GM18508 (cell line): ENCODE data around the gene DYNLT3.

Experiments used
- ATAC-seq: cut with Tn5 transposase; IDR thresholded peaks from one replicate; pipeline ENCODE4 v1.9.1; 2021; ENCODE audit warnings: moderate number of reproducible peaks; ENCODE audit not compliant: insufficient read depth, unreplicated experiment

The DYNLT3 gene

DNA sequence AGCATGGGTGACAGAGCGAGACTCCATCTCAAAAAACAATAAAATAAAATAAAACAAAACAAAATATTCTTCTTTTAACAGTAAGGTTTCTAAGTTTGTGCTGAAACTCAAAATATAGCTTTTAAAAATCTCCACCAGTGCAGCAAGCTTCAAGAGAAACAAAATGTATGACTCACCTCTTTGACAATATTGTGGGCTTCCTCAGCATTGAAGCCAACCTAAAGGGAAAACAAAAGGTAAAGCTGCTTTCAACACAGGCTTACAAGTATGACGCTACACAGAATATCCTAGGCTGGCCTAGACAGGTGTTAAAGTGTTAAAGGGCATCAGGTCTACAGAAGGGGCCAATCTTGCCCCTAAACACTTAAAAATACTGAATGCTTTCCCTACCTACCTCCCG lies 1.2 kb downstream of the DYNLT3 start:
- no peak for ATAC-seq

DNA sequence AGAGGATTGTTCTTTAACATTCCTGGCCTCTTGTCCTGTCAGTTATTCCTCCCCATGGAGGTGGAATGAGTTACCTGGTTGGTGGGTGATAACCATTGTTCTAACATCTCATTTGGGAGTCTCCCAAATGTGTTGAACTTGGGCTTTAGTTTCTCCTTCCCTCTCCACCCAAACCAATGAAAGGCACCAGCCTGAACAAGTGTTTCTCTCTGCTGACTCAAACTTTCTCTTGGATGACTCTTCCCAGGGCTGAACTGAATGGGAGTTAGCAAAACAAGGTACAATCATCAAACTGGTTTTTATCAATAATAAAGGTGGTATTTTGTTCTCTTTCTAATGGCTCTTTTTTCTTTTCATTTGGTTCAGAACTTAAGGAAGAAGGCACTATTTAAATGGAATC lies 2.7 kb downstream of the DYNLT3 start:
- no peak for ATAC-seq

DNA sequence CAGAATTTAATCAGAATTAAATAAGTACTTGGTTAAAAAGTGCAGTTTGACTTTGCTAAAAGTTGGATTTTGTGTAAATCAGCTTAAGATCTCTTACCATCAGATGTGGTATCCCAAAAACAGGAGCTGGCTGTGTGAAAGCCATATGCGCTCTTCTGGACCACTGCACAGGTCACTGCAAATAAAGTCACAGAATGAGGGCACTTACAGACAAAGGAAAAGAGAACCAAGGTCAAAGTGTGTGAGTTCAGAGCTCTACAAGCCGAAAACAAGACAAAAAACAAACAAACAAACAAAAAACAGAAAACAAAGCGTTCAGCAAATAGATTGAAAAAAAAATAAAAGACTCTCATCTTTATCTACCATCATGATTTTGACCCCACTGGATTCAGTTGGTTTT lies 6.4 kb downstream of the DYNLT3 start:
- ATAC-seq, result no peak

DNA sequence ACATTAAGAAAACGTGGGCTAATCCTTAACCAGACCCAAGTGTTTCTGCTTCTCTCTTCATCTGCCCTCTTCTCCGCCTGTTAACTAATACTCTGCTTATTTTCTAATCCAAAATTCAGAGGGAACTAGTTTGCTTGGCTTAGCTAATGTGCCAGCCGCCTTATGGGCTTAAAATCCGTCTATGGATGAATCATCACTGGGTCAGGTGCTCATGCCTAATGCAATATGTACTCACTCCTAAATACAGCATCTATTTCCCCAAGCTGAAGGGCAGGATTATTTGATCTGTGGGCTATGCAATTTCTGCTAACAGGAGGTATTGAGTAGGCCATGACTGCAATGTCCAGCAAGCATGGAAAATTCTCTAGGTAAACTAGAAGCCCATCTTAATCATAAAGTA lies 12.4 kb downstream of the DYNLT3 start:
- no peak for ATAC-seq

DNA sequence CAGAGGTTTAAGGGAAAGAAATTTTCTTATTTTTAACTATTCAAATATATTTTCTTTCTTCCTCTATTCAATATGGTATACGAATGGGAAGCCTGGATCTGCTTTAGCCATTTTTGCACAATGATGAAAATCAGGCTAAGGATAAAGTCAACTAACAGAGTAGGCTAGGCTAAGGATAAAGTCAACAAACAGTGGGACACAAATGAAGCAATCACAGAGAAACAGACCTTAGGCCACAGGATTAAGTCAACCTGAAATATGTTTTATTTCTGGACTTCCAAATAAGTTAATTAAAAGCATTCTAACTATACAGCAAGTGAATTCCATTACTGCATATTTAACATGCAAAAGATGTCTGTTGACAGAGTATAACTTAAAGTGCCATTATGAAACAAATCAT lies 17.0 kb downstream of the DYNLT3 start:
- ATAC-seq, result no peak

DNA sequence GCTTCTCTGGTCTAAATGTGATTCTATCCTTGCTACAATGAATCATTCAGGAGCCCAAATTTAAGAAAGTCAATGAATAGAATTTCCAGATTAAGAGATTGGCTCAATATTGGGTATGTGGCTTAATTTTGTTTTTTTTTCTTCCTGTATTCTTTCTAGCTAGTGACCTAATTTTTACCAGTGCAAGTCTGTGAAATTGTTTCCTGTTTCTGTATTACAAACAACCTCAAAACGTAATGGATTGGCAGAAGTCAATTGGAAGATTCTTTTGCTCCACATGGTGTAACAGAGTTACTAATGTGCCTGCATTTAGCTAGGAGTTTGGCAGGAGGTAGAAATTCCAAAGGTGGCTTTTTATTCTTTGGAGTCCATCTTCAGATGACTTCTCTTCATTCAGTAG lies 17.6 kb downstream of the DYNLT3 start:
- ATAC-seq, result no peak

DNA sequence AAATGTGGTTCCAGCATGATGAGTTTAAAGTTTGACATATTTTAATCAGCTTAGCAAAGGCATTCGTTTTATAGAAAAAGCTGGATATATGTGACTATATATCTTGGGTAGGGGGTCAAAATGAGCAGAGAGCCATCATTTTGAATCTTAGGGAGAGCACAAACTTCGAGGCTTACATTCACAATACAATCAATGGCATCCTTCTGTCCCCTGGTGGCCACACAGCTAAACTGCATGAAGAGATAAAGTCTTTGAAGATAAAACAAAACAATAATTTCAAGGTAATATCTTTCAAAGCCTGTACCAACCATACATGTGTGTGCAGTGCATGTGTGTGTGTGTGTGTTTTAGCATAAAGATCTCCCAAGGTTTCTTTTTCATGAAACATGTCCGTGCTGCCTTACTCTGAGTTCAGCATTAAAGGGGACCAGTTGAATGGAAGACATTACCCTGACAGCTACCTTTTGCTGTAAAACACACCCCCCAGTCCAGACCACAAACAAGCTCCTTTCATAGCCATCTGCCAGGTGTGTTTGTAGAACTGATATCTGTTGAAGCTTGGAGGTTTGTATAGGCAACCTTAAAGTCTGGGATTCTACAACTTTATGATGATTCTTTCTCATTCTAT lies 22.0 kb downstream of the DYNLT3 start:
- ATAC-seq, result no peak

DNA sequence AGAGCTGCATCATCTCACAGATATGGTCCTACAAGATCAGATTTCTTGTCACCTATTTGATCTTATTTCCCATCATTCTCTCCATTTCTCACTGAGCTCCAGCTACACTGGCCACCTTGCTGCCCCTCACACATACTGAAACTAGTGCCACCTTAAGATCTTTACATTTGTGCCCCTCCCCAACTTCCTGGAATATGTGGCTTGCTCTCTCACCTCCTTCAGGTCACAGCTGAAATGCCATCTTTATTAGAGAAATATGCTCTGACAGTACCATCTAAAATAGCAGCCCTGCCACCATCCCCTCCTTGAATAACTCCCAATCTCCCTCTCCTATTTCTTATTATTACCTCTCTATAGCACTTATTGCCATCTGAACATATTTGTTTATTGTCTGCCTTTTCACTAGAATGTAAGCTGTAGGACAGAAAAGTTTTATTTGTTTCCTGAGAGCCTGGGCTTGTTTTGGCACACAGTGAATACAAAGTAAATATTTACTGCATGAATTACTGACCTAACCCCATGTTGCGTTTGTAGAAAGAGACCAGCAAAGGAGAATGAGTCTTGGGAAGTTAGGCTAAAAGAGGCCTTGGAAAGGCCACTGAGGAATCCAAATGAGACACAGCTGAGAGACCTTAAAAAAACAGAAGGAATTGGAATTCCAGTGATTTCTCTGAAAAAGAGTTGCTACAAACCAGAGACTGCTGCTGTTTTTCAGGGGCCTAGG lies 22.7 kb downstream of the DYNLT3 start:
- no peak for ATAC-seq

DNA sequence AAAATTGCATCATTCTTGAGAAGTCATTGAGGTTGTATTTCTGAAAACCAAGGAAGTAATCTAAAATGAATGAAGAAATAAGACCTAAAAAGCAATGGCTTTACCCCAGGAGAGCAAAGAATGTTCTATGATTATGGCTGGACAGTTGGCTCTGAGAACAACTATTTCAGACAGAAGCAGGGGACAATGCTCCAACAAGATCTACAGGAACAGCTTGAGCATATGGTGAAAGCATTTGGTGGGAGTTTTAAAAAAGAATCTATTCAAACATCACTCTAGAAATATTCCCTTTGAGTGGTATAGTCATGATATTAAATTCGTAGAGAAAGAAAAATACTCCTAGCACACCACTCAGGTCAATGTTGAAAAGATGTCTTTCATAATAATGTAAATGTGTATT lies 26.7 kb downstream of the DYNLT3 start:
- no peak for ATAC-seq

DNA sequence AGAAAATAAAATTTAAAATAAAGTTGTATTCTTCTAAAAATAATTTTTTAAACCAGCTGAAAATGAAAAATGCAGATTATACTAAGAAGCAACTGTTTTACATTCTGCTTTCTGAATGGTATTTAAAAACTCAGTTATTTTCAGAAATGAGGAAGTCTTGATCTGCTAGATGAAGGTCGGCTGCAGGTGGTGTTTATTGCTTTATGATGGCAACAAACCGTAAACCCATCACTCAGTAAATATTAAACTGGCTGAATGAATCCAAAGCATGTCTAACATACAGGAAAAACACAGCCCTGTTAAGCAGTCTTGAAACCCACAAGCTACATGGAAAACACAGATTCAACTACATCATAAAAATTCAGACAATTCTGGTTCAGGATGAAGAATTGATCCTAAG lies 29.3 kb downstream of the DYNLT3 start:
- no peak for ATAC-seq

DNA sequence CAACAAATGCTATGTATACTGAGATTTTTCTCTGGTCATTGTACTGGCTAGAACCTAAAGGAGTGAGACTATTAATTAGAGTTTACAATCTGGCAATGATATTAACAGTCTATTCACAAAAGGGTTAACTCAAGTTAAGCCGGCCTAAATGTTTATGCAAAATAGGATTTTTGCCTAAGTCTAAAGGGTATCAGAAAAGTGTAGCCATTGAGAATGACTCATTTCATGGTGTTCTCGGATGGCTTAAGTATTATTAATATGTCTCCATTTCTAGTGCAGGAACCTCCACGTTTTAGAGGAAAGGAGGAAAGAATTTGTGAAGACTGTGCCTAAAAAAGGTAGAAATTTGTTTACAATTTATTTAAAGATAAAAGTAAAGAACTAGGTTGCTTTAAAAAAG lies 29.8 kb downstream of the DYNLT3 start:
- no peak for ATAC-seq

DNA sequence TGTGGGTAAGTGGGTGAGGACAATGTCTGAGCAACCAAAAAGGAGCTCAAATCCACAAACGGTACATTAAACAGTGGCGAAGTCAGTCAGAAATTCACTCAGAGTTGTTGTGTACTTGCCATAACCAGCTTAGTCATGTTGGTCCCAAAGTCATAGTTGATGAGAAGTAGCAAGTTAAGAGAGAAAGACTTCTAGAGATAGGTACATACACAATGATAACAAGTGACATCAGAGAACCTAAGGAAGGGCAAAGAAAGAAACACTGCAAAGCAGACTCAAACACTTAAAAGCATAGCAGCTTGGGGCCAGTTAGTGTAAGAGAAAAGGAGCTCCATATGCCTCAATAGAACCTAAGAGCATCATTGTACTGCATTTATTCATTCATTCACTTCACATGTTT lies 30.2 kb downstream of the DYNLT3 start:
- ATAC-seq, result no peak

DNA sequence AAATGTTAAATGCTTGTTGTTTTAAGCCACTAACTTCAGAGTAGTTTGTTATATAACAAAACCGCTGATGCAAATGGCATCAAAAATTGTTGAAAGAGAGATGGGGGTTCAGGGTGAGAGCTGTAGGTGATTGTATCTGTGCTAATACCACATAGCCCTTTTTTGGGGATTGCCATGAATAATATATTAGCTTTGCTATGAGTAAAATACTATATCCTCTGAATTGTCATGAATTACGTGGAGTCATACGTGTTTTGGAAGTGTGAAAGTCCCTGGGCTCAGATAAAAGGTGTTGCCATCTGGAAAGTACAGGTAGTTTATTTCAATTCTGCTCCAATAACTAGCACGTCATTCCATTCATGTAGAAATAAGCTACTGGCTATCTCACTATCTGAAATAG lies 30.6 kb downstream of the DYNLT3 start:
- no peak for ATAC-seq

DNA sequence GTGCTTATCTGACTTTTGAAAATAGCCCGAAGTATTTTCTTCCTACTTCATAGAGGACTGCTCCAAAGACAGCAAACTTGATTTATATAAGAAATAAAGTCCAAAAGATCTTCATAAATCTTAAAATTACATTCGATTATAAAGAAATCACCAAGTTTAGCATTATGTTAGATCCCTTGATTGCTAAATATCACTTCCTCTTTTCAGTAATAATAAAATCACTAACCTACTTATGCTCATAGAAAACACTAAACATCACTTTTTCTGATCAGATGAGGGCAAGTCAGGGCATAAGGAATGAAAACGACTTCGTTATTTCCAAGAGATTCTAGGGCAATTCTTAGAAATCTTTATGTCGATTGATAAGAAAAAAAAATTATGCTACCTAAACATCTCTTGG lies 32.0 kb downstream of the DYNLT3 start:
- ATAC-seq, result no peak

DNA sequence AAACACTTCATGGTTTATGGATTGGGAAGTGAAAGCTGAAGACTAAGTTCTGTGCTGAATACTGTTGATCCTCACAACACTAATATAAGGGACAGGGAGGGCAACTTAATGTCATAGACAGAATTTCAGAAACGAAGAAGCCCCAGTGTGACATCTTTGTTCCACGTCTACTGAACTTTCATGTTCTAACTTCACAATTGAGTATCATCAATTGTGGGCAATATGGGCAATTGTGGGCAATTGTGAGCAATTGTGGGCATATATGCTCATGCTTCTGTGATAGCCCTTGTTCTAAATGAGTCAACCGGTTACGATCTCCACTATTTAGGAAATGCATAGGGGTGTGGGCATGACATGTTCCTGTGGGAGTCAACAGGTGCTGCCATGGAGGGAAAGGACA lies 33.8 kb downstream of the DYNLT3 start:
- no peak for ATAC-seq

DNA sequence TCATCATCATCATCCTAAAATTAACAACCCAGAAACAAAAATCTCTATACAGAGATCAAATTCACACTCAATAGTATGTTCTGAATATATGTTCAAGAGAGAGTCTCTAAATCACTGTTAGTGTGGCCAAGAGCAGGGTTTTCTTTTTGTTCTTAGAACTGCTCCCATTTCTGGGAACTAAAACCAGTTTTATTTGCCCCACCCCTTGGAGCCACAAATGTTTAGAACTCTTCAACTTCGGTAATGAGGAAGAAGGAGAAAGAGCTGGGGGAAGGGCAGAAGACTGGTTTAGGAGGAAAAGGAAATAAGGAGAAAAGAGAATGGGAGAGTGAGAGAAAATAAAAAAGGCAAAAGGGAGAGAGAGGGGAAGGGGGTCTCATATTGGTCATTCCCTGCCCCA lies 35.3 kb downstream of the DYNLT3 start:
- ATAC-seq, result no peak

DNA sequence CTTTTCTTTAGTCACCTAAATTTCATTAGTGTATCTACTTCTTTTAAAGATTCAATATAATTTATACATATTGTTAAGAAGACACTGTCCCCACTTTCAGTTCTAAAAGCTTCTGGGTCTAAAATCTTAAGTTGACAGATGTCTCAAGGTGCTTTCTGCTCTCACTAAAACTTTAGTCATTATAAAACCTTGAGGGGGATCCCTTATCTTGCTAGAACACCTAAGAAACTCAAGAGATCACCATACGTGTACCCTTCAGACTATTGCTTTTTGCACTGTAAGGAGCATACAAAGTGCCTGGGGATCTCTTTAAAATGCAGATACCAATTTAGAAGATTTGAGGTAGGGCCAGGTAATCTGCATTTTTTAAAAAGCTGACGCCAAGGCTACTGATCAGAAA lies 37.4 kb downstream of the DYNLT3 start:
- no peak for ATAC-seq

DNA sequence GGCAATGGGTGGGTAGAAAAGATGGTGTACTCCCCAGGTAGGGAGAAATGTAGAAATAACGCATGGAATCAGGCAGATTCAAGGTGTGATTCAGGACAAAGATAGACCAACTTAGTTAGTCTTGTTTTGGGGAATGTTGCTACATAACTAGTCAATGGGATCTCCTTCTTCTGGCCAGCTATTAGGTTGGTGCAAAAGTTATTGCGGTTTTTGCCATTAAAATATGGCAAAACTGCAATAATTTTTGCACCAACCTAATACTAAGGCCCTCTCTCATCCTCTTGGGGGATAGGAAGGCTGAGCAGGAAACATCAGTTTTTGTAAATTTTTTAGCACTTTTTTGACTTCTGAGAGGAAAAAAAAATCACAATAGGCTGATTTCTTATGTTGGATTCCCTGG lies 44.3 kb downstream of the DYNLT3 start:
- no peak for ATAC-seq

DNA sequence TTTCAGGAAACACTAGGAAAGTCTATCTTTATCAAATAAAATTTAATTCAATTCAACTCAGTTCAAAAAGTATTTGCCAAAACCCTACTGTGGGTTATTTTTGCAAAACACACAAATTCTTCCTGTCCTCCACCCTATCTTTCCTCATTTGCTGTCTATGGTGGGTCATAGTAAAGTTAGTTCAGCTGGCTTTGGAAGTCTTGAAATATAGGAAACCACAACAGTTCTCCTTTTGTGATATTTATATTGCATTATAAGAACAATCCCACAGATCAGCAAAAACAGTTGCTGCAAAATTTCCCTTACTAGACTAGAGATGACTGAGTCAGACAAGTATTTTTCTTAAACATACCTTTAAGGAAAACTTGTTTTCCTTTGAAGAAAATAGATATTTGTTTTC lies 45.3 kb downstream of the DYNLT3 start:
- no peak for ATAC-seq

DNA sequence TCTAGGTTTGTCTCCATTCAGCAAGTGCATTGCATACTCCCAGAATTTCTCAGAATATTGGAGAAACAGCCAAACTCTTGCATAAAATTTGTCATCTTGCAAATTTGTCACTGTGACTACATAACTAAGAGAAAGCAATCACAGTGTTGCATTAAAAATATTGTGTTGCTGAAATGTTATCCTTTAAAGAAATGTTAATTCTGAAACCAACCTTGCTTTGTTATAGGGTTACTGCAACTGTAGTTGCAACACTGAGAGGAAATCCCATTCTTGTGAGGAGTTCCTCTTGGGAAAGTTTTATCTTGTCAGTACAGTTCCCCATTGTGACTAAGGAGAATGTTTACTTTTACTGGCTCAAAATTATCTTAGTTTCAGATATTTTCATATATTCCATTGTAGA lies 46.7 kb downstream of the DYNLT3 start:
- no peak for ATAC-seq

DNA sequence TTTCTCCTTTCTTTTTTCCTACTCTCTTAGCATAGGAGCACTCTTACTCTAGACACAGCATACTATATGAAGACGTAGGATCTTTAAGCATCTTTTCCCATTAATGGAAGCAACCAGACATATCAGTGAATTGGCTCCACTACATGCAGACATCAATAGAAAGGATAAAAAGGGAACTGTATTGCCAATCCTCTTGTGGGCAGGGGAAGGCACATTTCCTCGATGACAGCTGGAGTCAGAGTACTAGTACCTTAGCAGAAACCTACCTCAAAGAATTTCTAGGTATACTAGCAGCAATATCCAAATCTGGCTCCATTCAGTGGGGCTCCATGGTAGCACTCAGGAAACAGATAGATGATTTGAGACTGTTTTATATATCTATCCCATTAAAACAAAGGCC lies 47.4 kb downstream of the DYNLT3 start:
- no peak for ATAC-seq

DNA sequence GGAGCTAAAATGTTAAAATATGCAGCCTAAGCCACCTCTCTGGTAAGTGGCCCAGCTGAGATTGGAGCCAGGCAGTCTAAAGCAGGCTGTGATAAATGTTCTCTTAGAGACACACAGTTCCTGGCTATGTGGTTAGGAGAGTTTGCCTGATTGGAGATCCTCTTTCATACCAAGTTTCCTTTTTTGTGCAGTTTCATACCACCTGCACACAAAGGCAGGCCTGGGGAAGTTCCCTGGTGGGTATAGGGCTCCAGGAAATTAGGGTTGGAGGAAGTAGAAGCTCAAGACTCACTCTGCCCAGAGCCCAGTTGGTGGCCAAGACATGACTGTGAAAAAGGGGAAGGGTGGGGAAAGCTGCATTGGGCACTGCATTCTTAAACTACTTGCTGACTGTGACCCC lies 50.6 kb downstream of the DYNLT3 start:
- ATAC-seq, result peak; percentile 80
